Omental fat pad (tissue), 4 donors: ENCODE data around the gene INO80D. TPM values are rescaled to one million over a fixed set of nuclear protein-coding genes. Genes with fewer than 3 reads are reported as not detected.
"Not testable (repeated sequence)": the region's sequence is repeated elsewhere in the genome, so short reads cannot be mapped to it uniquely, and the experiment has no call there.

Experiments
- ATAC-seq: fragments of 150-250 bp; one replicate; pipeline ENCODE4 v1.9.1; 2016; ENCODE audit warnings: mild to moderate bottlenecking, moderate library complexity; ENCODE audit not compliant: low FRiP score
- DNase-seq: peaks from one replicate; pipeline ENCODE4 v3.0.0-alpha.2; 2019; ENCODE audit warnings: low spot score
- total RNA-seq, 4 donors: library from RNA; depleted of rRNA; stranded (reverse); fragments of >200 nt; gene quantifications; one replicate each; pipeline ENCODE4 v1.1.0, GENCODE V29; 2016
- TF ChIP-seq, protein P1 (sequence below), 3 donors: fragments of 450-650 bp; IDR thresholded peaks; one replicate each; pipeline ENCODE4 v1.5.1; 2016 to 2017; ENCODE audit warnings: antibody characterized with exemption in 3 of 3, mild to moderate bottlenecking in 3 of 3, moderate library complexity in 2 of 3

The INO80D gene
- total RNA-seq, 4 donors from 2014 or later: 15.3 to 22.0 (median 18.5) TPM

DNA sequence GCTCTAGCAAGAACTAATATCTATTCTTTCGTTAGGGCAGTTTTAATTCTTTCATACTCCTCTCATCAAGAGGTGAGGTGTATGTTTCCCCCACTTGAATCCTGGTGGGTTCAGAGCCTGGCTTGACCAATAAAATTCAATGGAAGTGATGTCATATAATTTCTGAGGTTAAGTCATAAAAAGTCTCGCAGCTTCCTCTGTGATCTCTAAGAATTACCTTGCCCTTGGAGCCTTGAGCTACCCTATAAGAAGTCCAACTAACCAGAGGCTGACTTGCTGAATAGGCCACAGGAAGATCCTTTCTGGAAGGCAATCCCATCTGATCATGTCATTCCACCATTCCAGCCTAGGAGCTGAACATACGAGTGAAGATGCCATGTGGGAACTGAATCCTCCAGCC lies 26.1 kb upstream of the INO80D start:
- DNase-seq: no peak
- TF ChIP-seq, protein P1, sequence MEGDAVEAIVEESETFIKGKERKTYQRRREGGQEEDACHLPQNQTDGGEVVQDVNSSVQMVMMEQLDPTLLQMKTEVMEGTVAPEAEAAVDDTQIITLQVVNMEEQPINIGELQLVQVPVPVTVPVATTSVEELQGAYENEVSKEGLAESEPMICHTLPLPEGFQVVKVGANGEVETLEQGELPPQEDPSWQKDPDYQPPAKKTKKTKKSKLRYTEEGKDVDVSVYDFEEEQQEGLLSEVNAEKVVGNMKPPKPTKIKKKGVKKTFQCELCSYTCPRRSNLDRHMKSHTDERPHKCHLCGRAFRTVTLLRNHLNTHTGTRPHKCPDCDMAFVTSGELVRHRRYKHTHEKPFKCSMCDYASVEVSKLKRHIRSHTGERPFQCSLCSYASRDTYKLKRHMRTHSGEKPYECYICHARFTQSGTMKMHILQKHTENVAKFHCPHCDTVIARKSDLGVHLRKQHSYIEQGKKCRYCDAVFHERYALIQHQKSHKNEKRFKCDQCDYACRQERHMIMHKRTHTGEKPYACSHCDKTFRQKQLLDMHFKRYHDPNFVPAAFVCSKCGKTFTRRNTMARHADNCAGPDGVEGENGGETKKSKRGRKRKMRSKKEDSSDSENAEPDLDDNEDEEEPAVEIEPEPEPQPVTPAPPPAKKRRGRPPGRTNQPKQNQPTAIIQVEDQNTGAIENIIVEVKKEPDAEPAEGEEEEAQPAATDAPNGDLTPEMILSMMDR (IDR thresholded peaks at IDR 0.05): no peak

DNA sequence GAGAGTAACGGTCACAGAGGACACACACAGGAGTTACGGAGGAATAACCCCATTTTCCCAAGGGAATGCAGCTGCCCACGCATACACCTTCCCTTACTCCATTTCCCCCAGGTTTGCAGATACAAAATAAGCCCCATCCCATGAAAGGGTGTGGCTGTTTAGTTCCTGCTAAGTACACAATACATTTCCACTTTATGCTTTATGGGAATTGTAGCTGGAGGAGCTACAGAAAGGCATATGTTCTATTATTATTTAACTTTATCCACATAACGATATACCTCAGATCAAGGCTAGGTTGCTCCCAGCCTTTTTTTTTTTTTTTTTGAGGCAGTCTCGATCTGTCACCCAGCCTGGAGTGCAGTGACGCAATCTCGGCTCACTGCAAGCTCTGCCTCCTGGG lies 22.7 kb upstream of the INO80D start:
- DNase-seq (no peak), ATAC-seq (no peak)
- TF ChIP-seq, protein P1 (IDR thresholded peaks at IDR 0.05): no peak

More for the DNA sequence above, 26.1 kb upstream of the INO80D start:
- no peak for ATAC-seq

DNA sequence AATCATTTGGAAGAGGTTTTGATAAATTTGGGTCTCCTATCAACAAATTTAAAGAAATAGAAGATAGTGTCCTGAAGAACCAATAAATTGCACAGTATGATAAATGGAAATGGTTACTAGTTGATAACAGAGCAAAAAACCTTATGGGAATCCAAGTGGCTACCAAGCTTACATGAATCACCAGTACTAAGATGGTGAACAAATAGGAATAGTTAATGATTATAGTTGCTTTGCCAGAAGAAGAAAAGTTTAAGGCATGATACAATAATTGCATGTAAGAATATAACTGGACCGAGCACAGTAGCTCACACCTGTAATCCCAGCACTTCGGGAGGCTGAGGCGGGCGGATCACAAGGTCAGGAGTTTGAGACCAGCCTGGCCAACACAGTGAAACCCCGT lies 19.6 kb upstream of the INO80D start:
- ATAC-seq: no peak
- TF ChIP-seq, protein P1 (IDR thresholded peaks at IDR 0.05): no peak

DNA sequence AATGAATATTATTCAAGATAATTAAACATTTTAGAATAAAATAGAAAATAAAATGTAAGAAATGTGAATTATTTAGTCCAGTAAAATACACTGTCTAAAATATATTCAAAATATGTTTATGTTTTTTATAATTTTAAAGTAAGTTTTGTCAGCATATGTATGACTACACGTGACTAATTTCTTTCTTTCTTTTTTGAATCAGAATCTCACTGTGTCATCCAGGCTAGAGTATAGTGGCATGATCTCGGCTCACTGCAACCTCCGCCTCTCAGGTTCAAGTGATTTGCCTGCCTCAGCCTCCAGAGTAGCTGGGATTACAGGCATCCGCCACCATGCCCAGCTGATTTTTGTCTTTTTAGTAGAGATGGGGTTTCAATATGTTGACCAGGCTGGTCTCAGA lies 19.1 kb upstream of the INO80D start:
- ATAC-seq: no peak
- no peak for DNase-seq
- TF ChIP-seq, protein P1 (IDR thresholded peaks at IDR 0.05): no peak

More for the DNA sequence above, 19.6 kb upstream of the INO80D start:
- no peak for DNase-seq

DNA sequence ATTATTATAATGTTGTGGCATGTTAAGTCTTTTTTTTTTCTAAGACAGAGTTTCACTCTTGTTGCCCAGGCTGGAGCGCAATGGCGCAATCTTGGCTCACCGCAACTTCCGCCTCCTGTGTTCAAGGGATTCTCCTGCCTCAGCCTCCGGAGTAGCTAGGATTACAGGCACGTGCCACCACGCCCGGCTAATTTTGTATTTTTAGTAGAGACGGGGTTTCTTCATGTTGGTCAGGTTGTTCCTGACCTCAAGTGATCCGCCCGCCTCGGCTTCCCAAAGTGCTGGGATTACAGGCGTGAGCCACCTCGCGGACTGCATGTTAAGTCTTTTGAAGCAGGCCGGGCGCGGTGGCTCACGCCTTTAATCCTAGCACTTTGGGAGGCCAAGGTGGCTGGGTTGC lies 12.9 kb upstream of the INO80D start:
- ATAC-seq, DNase-seq: not testable (repeated sequence)

DNA sequence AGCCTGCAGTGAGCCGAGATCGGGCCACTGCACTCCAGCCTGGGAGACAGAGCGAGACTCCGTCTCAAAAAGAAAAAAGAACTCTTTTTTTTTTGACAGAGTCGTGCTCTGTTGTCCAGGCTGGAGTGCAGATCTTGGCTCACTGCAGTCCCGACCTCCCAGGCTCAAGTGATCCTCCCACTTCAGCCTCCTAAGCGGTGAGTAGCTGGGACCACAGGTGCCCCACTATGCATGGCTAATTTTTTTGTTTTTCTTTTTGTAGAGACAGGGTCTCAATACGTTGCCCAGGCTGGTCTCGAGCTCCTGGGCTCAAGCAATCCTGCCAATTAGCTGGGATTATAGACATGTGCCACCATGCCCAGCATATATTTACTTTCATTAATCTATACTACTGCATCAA lies 12.5 kb upstream of the INO80D start:
- ATAC-seq: no peak
- no peak for DNase-seq
- TF ChIP-seq, protein P1 (IDR thresholded peaks at IDR 0.05): no peak

DNA sequence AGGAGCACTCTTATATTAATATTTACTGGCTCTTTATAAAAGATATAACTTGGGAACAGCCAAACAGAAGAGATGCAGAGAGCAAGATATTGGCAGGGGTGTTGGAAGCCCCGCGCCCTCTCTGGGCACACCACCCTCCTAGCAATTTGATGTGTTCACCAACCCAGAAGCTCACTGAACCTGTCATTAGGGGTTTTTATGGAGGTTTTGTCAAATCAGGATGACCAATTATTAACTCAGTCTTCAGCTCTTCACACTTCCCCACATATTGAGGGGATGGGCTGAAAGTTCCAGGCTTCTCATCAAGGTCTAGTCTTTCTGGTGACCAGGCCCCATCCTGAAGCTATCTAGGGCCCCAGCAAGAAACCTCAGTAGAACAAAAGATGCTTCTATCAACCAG lies 10.9 kb upstream of the INO80D start:
- DNase-seq (no peak), ATAC-seq (no peak)
- TF ChIP-seq, protein P1 (IDR thresholded peaks at IDR 0.05): no peak
